Measurements from ENCODE around the gene RBM6.
A peak's percentile ranks its signal among the peaks of the same experiment; 100 is the strongest.

The RBM6 gene

GRCh38 chr3:50095352-50095998 lies 155.5 kb downstream of the RBM6 start:
- no peak for DNase-seq (ENCODE audit: low spot score)

GRCh38 chr3:50100386-50100785 lies 160.4 kb downstream of the RBM6 start:
- no peak for DNase-seq (ENCODE audit: low spot score)

- DNase-seq (ENCODE audit: low spot score), result no peak
These were observed 161.3 kb downstream of the RBM6 start for GRCh38 chr3:50100956-50101845.

GRCh38 chr3:50102558-50102957 lies 162.6 kb downstream of the RBM6 start:
- DNase-seq (ENCODE audit: low spot score), result no peak

GRCh38 chr3:50111757-50112156 lies 171.8 kb downstream of the RBM6 start:
- no peak for DNase-seq (ENCODE audit: low spot score)

- DNase-seq (ENCODE audit: low spot score), result peak; percentile 21
These were observed 172.5 kb downstream of the RBM6 start for GRCh38 chr3:50112462-50112861.

- DNase-seq (ENCODE audit: low spot score), result no peak
These were observed 177.2 kb downstream of the RBM6 start for GRCh38 chr3:50117120-50117519.

- DNase-seq (ENCODE audit: low spot score), result no peak
These were observed 178.3 kb downstream of the RBM6 start for GRCh38 chr3:50118237-50118636.

- DNase-seq (ENCODE audit: low spot score), result no peak
These were observed 179.8 kb downstream of the RBM6 start for GRCh38 chr3:50119786-50120185.

GRCh38 chr3:50120364-50121071 lies 180.6 kb downstream of the RBM6 start:
- DNase-seq (ENCODE audit: low spot score), result no peak

- peak; percentile 83 for DNase-seq (ENCODE audit: low spot score)
These were observed 181.4 kb downstream of the RBM6 start for GRCh38 chr3:50121072-50122032.

GRCh38 chr3:50122071-50122470 lies 182.1 kb downstream of the RBM6 start:
- DNase-seq (ENCODE audit: low spot score), result no peak

- DNase-seq (ENCODE audit: low spot score), result no peak
These were observed 182.9 kb downstream of the RBM6 start for GRCh38 chr3:50122661-50123391.

- DNase-seq (ENCODE audit: low spot score), result no peak
These were observed 183.6 kb downstream of the RBM6 start for GRCh38 chr3:50123394-50124051.

- DNase-seq (ENCODE audit: low spot score), result no peak
These were observed 184.3 kb downstream of the RBM6 start for GRCh38 chr3:50124052-50124799.

GRCh38 chr3:50124800-50125178 lies 184.8 kb downstream of the RBM6 start:
- DNase-seq (ENCODE audit: low spot score), result no peak

- DNase-seq (ENCODE audit: low spot score), result no peak
These were observed 185.8 kb downstream of the RBM6 start for GRCh38 chr3:50125541-50126286.

- DNase-seq (ENCODE audit: low spot score), result peak; percentile 50
These were observed 186.6 kb downstream of the RBM6 start for GRCh38 chr3:50126287-50127211.
